Ishikawa (cell line): ENCODE measurements around the gene PUS10.

Source experiments
- CREB1 ChIP-seq: IDR thresholded peaks from 2 replicates; pipeline ENCODE4 v1.6.1; 2012; ENCODE audit warnings: low read depth
- EGR1 ChIP-seq: IDR thresholded peaks from 2 replicates; pipeline ENCODE4 v1.6.1; 2012
- EP300 ChIP-seq: IDR thresholded peaks from 2 replicates; pipeline ENCODE4 v1.6.1; 2012; ENCODE audit warnings: borderline replicate concordance
- FOXM1 ChIP-seq: IDR thresholded peaks from 2 replicates; pipeline ENCODE4 v1.6.1; 2012; ENCODE audit warnings: low read depth, borderline replicate concordance
- MAX ChIP-seq: IDR thresholded peaks from 2 replicates; pipeline ENCODE4 v1.6.1; 2012
- RAD21 ChIP-seq: IDR thresholded peaks from 2 replicates; pipeline ENCODE4 v1.6.1; 2012; ENCODE audit warnings: low read depth
- TAF1 ChIP-seq: IDR thresholded peaks from 2 replicates; pipeline ENCODE4 v1.6.1; 2012; ENCODE audit warnings: low read depth, mild to moderate bottlenecking
- YY1 ChIP-seq: IDR thresholded peaks from 2 replicates; pipeline ENCODE4 v1.6.1; 2012; ENCODE audit warnings: low read depth

GRCh38 chr2:61015976-61016375, 2.1 kb downstream of the PUS10 start:
- TF ChIP-seq MAX (no peak), FOXM1 (no peak), EGR1 (no peak), TAF1 (no peak), EP300 (no peak), RAD21 (no peak), YY1 (no peak), CREB1 (no peak)
